ENCODE measurements around the gene PRIM2.
"Not testable (repeated sequence)": the region's sequence is repeated elsewhere in the genome, so short reads cannot be mapped to it uniquely, and the experiment has no call there.

The PRIM2 gene

DNA sequence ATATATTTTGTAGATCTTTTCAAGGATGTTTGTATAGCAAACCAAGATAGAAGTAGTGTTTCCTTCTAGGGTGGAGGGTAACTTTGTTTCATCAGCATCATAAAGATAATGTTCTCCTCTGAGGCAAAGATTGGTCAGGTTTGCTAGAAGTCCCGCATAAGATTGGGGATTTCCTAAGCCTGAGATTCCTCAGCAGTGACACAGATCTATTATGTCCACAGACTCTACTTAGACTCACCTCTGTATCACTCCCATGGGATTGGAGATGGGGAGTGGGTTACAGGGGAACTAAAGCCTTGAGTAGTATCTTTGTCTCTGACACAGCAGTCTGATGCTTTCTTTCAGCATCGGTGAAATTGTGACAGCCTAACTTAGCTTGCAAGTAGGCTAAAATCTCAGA is 341.1 kb downstream of the PRIM2 start:
- not testable (repeated sequence) for DNase-seq

GRCh38 chr6:57659794-57660193 is 342.4 kb downstream of the PRIM2 start:
- DNase-seq = not testable (repeated sequence)

GRCh38 chr6:57660940-57661339 is 343.5 kb downstream of the PRIM2 start:
- DNase-seq = not testable (repeated sequence)

DNA sequence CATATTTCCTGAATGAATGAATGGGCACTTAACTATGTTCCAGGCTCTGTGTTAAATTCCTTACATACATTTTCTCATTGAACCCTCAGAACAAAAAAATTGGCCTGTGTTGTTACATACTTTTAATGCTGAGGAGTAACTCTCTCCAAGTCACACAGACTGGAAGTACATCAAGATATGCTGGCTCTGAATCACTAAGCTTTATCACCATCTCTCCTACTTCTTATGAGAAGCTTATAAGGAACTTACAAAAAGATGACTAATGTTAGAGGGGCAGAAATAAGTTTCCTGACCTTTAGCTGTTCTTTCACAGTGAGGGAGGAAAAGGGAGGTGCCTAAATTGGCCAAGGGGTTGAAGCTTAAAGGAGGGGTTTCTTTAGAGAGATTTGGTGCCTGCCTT is 350.7 kb downstream of the PRIM2 start:
- DNase-seq = not testable (repeated sequence)

GRCh38 chr6:57671237-57671636 is 353.8 kb downstream of the PRIM2 start:
- DNase-seq = not testable (repeated sequence)

DNA sequence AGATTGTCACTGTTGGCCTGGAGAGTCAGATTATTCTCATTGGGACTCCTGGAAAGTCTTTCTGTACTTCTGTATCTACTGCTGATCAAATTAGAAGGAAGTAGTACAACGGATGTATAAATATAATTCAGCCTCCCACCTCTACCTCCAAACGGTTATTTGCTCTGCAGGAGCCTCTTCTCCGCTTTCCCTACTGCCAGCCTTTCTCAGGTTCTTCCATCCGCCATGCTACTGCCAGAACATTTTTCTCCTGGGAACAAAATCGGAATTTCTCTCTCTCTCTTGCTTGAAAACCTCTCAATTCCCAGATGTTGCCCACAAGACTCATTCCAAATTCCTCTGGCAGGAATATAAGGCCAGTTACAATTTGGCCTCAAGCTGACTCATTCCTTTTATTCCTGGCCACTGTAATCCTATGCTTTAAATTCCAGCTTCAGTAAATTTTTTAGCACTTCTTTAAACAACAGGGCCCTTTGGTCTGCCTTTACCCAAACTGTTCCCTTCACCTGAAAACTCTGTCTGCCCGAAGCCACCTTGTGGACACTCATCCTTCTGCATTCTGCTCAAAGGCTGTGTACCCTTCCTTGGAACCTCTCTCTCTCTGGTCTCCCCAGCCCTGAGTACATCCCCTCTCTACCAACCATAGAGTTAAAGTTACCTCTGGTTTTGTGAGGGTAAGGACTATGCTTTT is 354.7 kb downstream of the PRIM2 start:
- DNase-seq = not testable (repeated sequence)

GRCh38 chr6:57673281-57673680 is 355.9 kb downstream of the PRIM2 start:
- not testable (repeated sequence) for DNase-seq

DNA sequence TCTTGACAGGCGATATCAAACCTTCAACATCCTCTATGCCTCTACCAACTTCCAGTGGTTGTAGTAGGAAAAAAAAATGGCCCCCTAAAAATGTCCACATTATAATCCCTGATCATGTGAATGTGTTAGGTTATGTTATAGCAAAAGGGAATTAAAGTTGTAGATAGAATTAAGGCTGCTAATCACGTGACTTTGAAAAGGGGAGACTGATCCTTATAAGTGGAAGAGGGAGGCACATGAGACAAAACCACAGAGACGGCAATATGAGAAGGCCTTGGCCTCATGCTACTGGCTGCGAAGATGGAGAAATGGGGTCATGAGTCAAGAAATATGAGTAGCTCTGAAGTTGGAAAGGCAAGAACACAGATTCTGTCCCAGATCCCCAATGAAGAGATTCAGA is 358.0 kb downstream of the PRIM2 start:
- not testable (repeated sequence) for DNase-seq

DNA sequence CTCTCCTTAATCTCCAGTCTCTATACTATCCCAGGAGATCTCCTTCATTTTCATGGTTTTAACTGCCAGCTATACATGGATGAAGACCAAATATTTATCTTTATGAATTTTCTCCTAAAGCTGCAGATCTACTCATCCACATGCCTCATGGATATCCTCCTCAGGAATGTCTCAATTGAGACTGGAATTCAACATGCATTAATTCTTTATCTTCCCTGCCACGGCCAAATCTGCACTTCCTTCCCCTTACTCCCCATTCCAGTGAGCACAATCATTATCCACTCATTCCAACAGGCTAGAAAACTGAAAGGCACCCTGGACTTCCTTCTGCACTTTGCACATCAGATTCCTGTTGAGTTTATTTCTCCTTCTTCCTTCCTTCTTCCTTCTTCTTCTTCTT is 379.0 kb downstream of the PRIM2 start:
- DNase-seq = not testable (repeated sequence)

Measured in CD4-positive, alpha-beta T cell treated with Interleukin-4 for 1 hour (primary cell).